ENCODE results near the gene POC1A.

Gene POC1A

GRCh38 chr3:52154135-52155094 is at the start of gene POC1A:
TSS of gene POC1A (minus strand) at chr3:52154423. CDS start at chr3:52154372, 51 bp downstream.
- DNase-seq (ENCODE audit: low read depth): peak; percentile 99

DNA sequence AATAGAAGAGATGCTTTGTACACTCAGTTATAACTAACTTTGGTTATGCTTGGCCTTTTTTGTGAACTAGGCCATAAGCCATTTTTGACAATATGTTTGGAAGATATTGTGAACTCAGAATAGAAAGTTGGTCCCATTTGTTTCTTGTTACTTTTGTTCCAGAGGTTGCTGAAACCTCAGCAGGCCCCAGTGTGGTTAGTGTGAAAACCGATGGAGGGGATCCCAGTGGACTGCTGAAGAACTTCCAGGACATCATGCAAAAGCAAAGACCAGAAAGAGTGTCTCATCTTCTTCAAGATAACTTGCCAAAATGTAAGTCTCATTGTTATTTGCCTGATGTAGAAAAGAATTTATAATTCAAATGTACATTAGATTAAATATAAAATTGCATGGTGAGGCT is 49.5 kb upstream of the POC1A start:
- no peak for DNase-seq (ENCODE audit: low read depth)

DNA sequence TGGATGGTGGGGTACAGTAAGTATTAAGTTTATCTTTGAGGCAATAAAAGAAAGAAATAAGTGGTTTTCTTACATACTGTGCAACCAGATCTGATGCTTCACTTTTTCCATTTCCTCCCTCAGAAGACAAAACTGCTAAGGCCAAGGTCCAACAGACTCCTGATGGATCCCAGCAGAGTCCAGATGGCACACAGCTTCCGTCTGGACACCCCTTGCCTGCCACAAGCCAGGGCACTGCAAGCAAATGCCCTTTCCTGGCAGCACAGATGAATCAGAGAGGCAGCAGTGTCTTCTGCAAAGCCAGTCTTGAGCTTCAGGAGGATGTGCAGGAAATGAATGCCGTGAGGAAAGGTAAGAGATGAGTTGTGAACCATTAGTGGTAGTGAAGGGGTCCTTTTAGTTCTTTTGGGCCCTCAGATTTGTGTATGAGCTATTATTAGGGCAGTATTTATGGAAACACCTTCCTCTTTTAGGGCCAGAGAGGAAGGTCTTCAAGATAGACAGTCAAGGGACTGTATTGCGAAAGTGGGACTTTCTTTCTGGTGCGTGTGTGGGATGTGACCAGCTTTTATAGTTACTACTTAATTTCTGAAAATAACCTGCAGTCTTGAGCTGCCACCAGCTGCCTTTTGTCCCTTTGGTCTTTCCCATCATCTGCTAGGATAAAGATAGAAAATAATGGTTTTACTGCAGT is 48.3 kb upstream of the POC1A start:
- DNase-seq (ENCODE audit: low read depth): no peak

DNA sequence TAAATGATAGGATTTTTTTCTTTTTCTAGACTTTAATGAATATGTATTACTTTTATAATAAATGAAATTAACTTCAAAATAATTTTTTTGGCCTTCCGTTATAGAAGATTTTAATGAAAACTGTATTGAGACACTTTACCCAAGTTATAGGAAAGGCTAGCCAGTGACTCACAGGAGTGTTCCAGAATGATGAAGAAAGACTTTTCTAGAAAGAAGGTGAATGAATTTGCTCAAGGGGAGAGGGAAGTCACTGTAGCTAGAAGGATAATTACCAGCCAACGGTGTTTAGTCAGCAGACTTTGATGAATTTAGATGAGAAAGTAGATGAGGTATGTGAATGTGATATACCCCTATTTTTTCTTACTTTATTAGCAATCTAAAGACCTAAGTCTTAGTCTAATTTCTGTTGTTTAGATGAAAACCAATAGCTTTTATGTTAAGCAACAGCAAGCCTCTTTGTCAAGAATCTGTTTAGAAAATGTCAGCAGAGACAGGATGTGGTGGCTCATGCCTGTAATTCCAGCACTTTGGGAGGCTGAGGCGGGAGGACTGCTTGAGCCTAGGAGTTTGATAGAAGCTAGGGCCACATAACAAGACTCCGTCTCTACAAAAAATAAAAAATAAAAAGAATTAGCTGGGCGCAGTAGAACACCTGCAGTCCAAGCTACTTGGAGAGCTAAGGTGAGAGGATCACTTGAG is 46.9 kb upstream of the POC1A start:
- DNase-seq (ENCODE audit: low read depth): peak; percentile 73

- DNase-seq (ENCODE audit: low read depth): no peak
These were observed 44.7 kb upstream of the POC1A start for GRCh38 chr3:52198643-52199608.

DNA sequence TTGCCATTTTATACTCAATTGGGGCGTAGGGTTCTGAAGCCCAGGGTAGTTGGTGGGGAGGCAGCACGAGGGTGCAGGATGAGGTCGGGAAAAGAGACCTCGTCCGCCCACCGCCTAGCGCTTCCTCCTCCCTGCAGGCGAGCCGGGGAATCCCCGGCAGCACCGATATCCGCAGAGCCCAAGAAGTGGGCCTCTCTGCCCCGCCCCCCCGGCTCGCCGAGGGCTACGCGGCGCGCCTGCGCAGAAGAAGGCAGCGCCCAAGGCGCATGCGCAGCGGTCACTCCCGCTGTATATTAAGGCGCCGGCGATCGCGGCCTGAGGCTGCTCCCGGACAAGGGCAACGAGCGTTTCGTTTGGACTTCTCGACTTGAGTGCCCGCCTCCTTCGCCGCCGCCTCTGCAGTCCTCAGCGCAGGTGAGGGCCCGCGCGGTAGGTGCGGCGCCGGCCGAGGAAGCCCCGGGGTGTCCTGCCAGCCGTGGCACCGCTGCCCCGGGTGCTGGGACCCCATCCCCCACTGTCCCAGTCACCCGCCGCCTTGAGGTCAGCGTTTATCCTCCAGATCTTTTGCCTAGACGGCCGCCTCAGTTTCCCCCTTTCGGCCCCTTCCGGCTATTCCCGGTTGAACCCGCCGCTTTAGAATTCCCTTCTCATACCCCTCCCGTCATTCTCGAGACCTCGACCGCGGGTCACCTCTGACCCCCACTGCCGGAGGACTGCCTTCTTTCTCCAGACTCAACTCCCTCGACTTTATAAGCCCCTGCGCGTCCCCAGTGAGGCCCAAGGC is 43.8 kb upstream of the POC1A start, which contains the start of gene ALAS1:
Gene ALAS1 (plus strand): TSS at position 319 of the 784 bp plus-strand sequence. CDS start 1,082 bp downstream, outside the sequence.
- DNase-seq (ENCODE audit: low read depth): peak; percentile 79

- no peak for DNase-seq (ENCODE audit: low read depth)
These were observed 43.2 kb upstream of the POC1A start for GRCh38 chr3:52197499-52197841.

DNA sequence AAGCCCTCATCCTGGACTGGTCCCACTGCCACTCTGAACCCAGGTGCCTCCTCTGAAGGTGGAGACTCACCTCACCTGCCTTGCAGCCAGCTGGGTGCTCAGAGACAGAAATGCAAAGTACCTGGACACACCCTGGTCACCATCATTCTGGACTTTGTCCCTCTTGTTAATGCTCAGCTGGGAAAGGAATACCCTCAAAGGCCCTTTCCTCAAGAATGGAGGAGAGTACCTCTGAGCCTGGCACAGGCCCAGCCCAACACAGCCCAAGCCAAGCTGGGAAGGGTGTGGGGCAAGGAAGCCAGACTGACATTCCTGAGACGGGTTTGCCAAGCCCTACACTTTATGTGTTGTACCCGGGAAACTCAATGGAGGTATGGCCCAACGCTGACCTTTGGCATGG is 42.8 kb upstream of the POC1A start:
- DNase-seq (ENCODE audit: low read depth): no peak

DNA sequence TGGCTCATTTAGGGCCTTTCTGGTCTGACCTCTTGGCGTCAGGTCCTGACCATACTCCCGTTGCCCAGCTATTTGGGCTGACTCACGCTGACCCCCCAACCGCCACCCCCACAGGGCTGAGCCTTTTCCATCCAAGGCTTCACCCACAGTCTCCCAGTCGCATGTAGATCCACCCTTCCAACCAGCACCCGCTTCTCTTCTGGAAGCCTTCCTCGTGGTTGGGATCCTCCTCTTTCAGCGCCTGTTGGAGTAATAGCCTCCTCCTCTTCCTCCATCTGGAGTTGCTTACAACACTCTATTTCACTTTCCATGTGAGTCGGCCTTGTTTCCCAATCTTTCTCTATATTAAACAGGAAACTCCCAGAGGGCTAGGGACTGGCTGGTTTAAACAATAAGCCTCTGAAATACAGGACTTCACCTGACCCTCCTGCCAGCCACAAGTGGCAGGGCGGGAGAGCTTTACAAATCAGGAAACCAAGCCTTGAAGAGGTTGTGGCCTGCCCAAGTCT is 41.7 kb upstream of the POC1A start:
- DNase-seq (ENCODE audit: low read depth): peak; percentile 57

DNA sequence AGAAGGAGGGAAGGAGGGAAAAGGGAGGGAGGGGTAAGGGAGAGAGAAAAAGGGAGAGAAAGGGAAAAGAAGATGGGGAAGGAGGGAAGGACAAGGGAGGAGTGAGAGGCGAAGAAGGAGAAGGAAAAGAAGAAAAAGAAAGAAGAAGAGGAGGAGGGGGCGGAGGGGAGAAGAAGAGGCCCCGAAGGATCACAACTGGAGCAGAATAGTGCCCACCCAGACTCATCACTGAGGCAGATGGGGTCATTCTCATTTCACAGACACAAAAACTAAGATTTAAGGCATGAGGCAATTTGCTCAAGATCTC is 41.0 kb upstream of the POC1A start:
- no peak for DNase-seq (ENCODE audit: low read depth)

DNA sequence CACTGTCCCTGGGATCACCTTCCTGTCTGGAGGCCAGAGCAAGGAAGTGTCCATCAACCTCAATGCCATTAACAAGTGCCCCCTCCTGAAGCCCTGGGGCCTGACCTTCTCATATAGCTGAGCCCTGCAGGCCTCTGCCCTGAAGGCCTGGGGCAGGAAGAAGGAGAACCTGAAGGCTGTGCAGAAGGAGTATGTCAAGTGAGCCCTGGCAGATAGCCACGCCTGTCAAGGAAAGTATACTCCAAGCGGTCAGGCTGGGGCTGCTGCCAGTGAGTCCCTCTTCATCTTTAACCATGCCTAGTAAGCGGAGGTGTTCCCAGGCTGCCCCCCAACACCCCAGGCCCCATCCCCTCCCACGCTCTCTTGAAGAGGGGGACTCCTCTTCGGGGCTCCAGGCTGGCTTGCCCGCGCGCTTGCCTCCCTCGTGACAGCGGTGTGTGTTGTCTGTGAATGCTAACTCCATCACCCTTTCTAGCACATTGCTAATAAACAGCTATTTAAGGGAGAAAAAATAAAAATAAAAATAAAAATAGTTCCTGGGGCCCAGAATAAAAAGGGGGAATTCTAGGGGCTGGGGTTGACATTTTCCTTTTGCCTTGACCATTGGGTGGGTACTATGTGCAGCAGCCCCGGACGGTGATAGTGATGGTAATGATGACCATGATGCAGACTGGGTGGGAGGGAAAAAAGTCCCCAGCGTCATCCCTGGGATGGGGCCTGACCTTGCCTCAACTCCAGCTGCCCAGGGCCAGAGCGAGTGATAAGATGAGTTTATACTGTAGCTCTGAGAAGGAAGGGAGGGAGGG is 40.5 kb upstream of the POC1A start:
- no peak for DNase-seq (ENCODE audit: low read depth)

DNA sequence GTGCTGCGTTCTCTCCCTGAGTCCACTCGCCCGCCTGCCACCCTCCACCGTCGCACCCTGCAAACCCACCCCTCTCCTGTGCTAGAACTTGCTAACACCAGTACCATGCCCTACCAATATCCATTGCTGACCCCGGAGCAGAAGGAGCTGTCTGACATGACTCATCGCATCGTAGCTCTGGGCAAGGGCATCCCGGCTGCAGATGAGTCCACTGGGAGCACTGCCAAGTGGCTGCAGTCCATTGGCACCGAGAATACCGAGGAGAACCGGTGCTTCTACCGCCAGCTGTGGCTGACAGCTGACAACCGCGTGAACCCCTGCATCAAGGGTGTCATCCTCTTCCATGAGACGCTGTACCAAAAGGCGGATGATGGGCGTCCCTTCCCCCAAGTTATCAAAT is 38.8 kb upstream of the POC1A start:
- DNase-seq (ENCODE audit: low read depth): no peak

- no peak for DNase-seq (ENCODE audit: low read depth)
These were observed 37.4 kb upstream of the POC1A start for GRCh38 chr3:52191663-52192062.

GRCh38 chr3:52190294-52191074 is 36.3 kb upstream of the POC1A start:
- DNase-seq (ENCODE audit: low read depth): no peak

DNA sequence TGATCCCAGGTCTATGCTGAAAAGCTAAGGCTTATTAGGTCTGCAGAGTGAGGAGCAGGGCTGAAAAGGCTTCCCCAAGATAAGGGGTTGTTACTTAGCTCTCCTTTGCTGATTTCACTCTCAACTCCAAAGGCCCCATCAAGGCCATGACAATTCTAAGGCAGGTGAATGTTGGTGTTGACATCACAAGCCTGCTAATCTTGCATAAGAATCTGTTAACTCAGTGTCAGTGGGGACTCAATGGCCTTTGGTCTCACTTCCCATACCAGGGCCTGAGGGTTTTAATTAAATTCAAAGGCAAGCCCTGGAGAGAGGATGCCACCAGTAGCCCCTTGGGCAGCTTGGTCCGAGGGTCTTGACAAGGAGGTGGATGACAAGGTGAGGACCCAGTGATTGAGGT is 34.3 kb upstream of the POC1A start:
- DNase-seq (ENCODE audit: low read depth): no peak

GRCh38 chr3:52186729-52187128 is 32.5 kb upstream of the POC1A start:
- no peak for DNase-seq (ENCODE audit: low read depth)

- DNase-seq (ENCODE audit: low read depth): no peak
These were observed 31.6 kb upstream of the POC1A start for GRCh38 chr3:52185837-52186236.

- DNase-seq (ENCODE audit: low read depth): no peak
These were observed 31.1 kb upstream of the POC1A start for GRCh38 chr3:52185311-52185710.

DNA sequence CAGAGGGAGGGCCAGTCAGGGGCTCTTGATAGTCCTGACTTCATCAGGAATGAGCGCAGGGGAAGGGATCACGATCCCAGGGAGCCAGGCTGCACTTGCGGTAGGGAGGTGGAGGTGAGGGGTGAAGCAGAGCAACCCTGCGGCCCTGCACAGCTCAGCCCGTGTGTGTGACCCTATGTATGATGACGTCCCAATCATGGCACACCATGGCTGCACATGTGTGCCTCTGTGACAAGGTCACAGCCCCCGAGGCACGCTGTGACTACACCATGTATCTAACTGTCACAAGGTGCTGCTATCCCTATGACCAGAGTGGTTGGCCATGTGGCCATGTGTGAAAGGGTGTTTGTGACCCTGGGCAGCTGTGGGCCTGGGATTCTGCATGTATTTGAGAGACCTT is 30.5 kb upstream of the POC1A start:
- no peak for DNase-seq (ENCODE audit: low read depth)

Data from iris pigment epithelial cell (primary cell).